Rectal smooth muscle tissue (tissue), 1 donor: ENCODE results near the gene CYSRT1.
"Not testable (repeated sequence)": the region's sequence is repeated elsewhere in the genome, so short reads cannot be mapped to it uniquely, and the experiment has no call there.

Source experiments
- H3K27ac ChIP-seq: one replicate; pipeline ENCODE4 v1.7.0; 2013; ENCODE audit warnings: low read depth, low read length, inconsistent platforms
- H3K27me3 ChIP-seq: one replicate; pipeline ENCODE4 v1.7.0; 2013; ENCODE audit warnings: low read length; ENCODE audit not compliant: control insufficient read depth, insufficient read depth
- H3K36me3 ChIP-seq: one replicate; pipeline ENCODE4 v1.7.0; 2013; ENCODE audit warnings: low read length; ENCODE audit not compliant: control insufficient read depth, insufficient read depth
- H3K4me1 ChIP-seq: one replicate; pipeline ENCODE4 v1.7.0; 2013; ENCODE audit warnings: low read length; ENCODE audit not compliant: control insufficient read depth, insufficient read depth
- H3K4me3 ChIP-seq: one replicate; pipeline ENCODE4 v1.7.0; 2013; ENCODE audit warnings: low read length
- H3K9ac ChIP-seq: one replicate; pipeline ENCODE4 v1.7.0; 2013; ENCODE audit warnings: low read length

Gene CYSRT1

GRCh38 chr9:137242269-137243203, 17.6 kb downstream of the CYSRT1 start:
- H3K27me3 ChIP-seq = no peaks in the 10 kb centered on the region
- peak overlapping the region; percentile 84 for H3K4me3 ChIP-seq
- H3K9ac ChIP-seq = peak overlapping the region; percentile 49
- peaks cover 12% of the 10 kb centered on the region for H3K4me1 ChIP-seq
- H3K36me3 ChIP-seq = peaks cover 11% of the 10 kb centered on the region
- H3K27ac ChIP-seq = peak overlapping the region; percentile 85

DNA sequence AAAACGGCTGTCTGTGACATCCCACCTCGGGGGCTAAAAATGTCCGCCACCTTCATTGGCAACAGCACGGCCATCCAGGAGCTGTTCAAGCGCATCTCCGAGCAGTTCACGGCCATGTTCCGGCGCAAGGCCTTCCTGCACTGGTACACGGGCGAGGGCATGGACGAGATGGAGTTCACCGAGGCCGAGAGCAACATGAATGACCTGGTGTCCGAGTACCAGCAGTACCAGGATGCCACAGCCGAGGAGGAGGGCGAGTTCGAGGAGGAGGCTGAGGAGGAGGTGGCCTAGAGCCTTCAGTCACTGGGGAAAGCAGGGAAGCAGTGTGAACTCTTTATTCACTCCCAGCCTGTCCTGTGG, 18.3 kb downstream of the CYSRT1 start:
- peaks cover 11% of the 10 kb centered on the region for H3K36me3 ChIP-seq
- H3K4me3 ChIP-seq = peak overlapping the region; percentile 84
- H3K9ac ChIP-seq, H3K27ac ChIP-seq, H3K27me3 ChIP-seq: not testable (repeated sequence)
- H3K4me1 ChIP-seq = peaks cover 11% of the 10 kb centered on the region

DNA sequence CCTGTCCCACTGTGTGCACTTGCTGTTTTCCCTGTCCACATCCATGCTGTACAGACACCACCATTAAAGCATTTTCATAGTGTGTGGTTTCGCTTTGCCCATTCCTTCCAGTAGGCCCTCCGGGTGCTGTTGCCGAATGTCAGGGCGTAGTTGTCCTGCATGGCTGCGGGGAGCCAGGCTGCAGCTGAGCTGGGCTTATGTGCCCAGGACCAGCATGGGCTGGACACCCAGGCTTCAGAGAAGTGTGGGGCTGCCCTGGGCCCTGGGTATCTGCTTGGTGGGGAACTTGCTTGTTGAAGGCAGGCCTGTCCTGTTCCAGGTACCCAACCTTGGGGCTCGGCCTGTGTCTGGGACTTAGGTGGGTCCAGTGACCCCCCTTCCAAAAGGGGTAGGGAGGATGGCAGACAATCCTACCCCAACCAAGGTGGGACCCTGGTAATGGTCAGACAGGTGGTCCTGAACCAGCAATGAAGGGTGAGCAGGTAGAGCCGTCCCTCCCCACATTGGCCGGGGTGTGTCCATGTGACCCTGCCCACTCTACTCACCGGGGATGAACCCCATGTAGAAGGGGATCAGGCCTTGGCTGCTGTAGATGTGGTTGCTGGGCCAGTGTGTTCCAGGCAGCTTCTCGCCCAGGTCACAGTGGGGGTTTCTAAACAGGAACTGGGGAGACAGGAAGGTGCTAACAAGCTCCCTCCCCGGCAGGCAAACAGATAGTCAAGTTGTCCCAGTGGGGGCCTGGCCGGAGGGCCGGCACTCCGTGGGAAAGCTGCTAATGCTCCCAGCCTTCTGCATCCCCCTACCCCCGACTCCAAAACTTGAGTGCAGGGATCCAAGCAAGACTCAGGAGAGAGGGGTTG, 18.9 kb downstream of the CYSRT1 start:
- Histone ChIP-seq H3K27me3 (no peaks in the 10 kb centered on the region), H3K4me1 (peaks cover 9% of the 10 kb centered on the region), H3K4me3 (no peak overlapping the region), H3K36me3 (peaks cover 11% of the 10 kb centered on the region), H3K9ac (no peak overlapping the region), H3K27ac (no peak overlapping the region)

DNA sequence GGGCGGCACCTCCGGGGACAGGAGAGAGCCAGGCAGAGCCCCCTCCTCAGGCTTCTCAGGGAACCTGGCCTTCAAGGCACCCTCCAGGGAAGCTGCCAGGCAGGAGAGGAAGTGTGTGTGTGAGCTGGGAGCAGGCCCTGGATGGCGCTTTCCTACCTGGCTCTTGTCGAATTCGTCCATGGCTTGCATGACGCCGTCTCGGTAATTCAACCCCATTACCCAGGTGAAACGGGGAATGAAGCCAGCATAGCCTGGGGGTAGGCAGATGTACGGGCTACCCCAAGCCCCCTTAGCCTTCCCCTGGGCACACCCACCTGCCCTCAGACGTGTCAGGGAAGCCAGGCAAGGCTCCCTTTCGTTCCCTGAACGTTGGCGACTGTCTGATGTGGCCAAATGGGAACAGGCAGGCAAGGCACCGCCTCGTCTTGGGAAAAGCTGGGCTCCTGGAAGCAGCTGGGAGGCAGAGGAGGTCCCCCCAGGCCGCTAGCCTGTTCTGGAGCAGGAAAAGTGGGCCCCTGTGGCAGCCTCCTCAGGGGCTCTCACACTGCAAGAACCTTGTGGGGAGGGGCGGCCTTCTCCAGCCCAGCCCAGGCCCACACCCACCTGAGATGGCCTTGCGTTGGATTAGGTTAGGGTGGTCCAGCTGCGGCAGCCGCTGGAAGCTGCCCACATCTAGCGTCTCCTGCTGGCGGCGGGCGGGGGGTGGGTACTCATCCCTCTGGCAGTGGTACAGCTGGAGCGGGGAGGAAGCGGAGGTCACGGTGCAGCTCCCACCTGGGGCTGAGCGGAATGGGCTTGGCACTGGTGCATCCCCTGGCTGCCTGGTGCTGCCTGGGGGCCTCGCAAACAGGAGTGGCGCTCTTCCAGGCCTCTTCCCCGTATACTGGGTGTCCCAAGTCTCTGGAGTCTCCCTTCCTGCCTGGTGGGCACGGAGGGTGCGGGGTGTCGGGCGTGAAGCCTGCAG, 19.8 kb downstream of the CYSRT1 start:
- Histone ChIP-seq H3K27me3 (no peaks in the 10 kb centered on the region), H3K36me3 (peaks cover 11% of the 10 kb centered on the region), H3K27ac (no peak overlapping the region), H3K9ac (no peak overlapping the region), H3K4me3 (no peak overlapping the region), H3K4me1 (peaks cover 9% of the 10 kb centered on the region)

GRCh38 chr9:137245450-137246421, 20.8 kb downstream of the CYSRT1 start:
- Histone ChIP-seq H3K27ac (no peak overlapping the region), H3K36me3 (peaks cover 11% of the 10 kb centered on the region), H3K27me3 (no peaks in the 10 kb centered on the region), H3K9ac (no peak overlapping the region), H3K4me3 (no peak overlapping the region), H3K4me1 (peaks cover 9% of the 10 kb centered on the region)

DNA sequence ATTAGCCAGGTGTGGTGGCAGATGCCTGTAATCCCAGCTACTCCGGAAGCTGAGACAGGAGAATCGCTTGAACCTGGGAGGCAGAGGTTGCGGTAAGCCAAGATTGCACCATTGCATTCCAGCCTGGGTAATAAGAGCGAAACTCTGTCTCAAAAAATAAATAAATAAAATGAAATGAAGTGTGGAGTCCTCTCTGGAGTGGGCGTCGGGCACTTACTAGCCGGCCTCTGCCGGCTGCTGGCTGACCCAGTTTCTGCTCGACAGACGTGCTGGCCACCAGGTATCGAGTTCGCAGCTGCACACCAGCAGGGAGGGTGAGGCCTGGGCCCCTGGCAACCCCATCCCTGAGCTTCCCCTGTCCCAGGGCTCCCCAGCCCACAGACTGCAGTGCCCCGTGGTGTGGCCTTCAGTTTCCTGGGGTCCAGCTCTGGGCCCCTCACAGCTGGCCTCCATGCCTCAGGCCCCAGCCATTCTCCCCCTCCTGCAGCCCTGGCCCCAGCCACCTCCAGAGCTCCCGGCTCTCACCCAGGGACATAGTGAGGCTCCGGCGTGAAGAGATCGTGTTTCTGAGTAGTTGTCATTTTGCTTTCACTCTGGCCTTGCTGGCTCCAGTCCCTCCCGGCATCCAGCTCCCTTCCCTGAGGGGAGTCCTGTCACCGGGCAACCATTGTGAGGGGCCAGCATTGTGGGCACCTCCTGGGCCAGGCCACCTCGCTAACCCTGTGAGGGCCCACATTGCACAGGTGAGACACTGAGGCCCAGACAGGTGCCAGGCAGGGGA, 22.4 kb downstream of the CYSRT1 start:
- Histone ChIP-seq H3K9ac (no peak overlapping the region), H3K4me3 (no peak overlapping the region), H3K27ac (no peak overlapping the region), H3K36me3 (peaks cover 9% of the 10 kb centered on the region), H3K4me1 (peaks cover 6% of the 10 kb centered on the region), H3K27me3 (no peaks in the 10 kb centered on the region)

DNA sequence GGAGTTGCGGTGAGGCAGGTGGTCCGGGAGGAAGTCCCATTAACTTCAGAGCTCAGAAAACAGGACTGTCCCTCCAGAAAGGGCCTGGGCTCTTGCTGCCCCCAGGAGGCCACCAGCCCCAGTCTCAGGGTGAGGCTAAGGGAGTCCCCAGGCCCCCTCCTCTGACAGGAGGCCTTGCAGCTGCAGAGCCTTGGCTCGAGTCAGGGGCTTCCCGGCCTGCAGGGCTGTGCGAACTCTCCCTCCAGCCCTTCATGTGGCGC, 22.9 kb downstream of the CYSRT1 start:
- Histone ChIP-seq H3K4me3 (no peak overlapping the region), H3K9ac (no peak overlapping the region), H3K27ac (no peak overlapping the region), H3K36me3 (peaks cover 6% of the 10 kb centered on the region), H3K4me1 (peaks cover under 1% of the 10 kb centered on the region), H3K27me3 (no peaks in the 10 kb centered on the region)

DNA sequence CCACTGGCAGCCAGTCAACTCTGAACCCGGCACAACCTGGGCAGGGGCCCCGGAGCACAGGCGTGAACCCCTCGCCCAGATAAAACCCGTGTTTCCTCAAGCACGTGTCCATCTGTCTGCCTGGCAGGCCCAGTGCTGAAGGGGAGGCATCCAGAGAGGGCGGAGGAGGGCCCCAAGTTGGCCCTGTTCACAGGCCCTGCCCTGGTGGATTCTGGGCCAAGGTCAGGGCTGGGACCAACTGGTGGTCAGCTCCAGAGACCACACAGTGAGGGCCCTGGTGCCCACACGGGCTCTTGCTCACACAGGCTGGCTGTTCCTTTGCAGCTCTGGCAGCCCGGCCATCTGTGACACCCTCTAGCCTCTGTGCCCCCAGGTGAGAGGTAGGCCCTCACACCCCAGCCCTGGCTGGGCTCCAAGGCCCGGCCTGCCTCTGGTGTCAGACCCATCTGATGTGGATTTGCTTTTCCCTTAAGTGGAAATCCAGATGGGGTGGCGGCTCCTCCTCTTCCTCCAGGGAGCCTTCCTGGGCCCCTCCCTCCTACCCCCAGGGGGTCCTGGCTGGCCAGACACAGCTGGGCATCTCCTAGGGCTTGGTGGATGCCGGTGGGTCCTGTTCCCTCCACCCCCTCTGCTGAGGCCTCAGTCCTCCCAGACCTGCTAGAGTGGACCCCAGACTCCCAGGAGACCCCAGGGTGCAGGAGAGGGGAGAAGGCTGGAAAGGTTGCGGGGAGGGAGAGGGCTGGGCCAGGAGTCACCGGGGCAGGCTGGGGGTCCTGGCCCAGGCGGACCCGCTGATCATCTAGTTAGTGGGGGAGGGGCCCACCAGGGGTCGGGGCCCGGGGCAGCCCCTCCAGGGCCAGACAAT, 25.6 kb downstream of the CYSRT1 start:
- H3K4me3 ChIP-seq = no peak overlapping the region
- no peaks in the 10 kb centered on the region for H3K4me1 ChIP-seq
- no peak overlapping the region for H3K9ac ChIP-seq
- H3K27ac ChIP-seq = no peak overlapping the region
- H3K36me3 ChIP-seq = no peaks in the 10 kb centered on the region
- no peaks in the 10 kb centered on the region for H3K27me3 ChIP-seq

- H3K4me1 ChIP-seq = peaks cover 3% of the 10 kb centered on the region
These were observed 26.2 kb downstream of the CYSRT1 start, which contains the start of gene STPG3 for GRCh38 chr9:137251194-137251461. TSS of gene STPG3 (plus strand) at chr9:137251286. CDS start at chr9:137251287, 1 bp downstream.

DNA sequence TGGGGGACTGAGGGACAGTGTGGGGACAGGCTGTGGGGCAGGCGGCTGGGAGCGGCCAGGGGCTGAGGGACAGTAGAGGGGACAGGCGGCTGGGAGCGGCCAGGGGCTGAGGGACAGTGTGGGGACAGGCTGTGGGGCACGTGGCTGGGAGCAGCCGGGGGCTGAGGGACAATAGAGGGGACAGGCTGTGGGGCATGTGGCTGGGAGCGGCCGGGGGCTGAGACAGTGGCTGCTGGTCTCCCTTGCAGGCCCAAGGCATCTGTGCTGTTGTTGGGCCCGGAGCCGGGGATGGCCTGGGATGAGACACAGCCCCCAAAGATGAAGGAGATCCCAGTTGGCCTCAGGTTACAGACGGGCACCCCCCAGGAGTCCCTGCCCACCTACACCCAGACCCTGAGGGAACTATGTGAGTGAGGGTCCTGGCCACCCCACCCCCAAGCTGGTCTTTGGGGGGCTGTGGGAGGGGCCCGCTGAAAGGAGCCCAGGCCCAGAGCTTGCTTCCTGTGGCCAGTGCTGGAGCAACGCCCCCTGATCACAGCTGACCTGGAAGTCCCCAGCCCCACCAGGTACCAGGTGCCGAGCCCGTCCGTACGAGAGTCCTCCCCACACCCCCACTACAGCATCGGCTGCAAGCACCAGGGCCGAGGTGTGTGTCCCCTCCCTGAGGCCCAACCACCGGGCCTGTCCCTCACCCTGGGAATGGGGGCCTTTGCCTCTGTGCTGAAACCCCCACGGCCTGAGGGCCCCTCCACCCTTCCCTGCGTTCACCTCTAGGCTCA, 26.7 kb downstream of the CYSRT1 start:
- Histone ChIP-seq H3K4me3 (no peak overlapping the region), H3K27me3 (no peaks in the 10 kb centered on the region), H3K4me1 (peaks cover 8% of the 10 kb centered on the region), H3K9ac (no peak overlapping the region), H3K27ac (no peak overlapping the region), H3K36me3 (no peaks in the 10 kb centered on the region)

More at GRCh38 chr9:137251194-137251461, 26.2 kb downstream of the CYSRT1 start, which contains the start of gene STPG3:
- H3K36me3 ChIP-seq = no peaks in the 10 kb centered on the region
- no peak within 1 kb of the TSS for H3K27ac ChIP-seq
- no peak within 1 kb of the TSS for H3K9ac ChIP-seq
- H3K4me3 ChIP-seq = no peak within 1 kb of the TSS
- H3K27me3 ChIP-seq = no peaks in the 10 kb centered on the region
